H1 (cell line): ENCODE measurements around the gene DCDC2B. TPM values are rescaled to one million over a fixed set of nuclear protein-coding genes. Genes with fewer than 3 reads are reported as not detected.

Experiments used
- CTCF ChIA-PET: fragments of 300-600 bp; sonication (Branson Sonifier 250); formaldehyde crosslinking; loops from one replicate; lab custom pipeline; 2021; ENCODE audit not compliant: partially characterized antibody; lab: Charles Lee
- POLR2A ChIA-PET: fragments of 300-600 bp; sonication (Branson Sonifier 250); formaldehyde crosslinking; loops from one replicate; lab custom pipeline; 2021; ENCODE audit warnings: inconsistent platforms; ENCODE audit not compliant: partially characterized antibody; lab: Charles Lee
- DNase-seq, 2 experiments: peaks; one replicate each; pipeline versions ENCODE4 v3.0.0 to v3.0.0-alpha.2; 2010 to 2022; ENCODE audit warnings: low spot score in 2 of 2, low read depth in 1 of 2, mixed read lengths in 1 of 2
- FAIRE-seq: peaks from 2 replicates; lab custom pipeline; 2011; peaks lifted over from hg19 to GRCh38; lab: Jason Lieb, UNC
- H2AFZ ChIP-seq: 2 replicates; pipeline ENCODE4 v1.8.1; 2012; ENCODE audit warnings: low read length, inconsistent platforms
- H2AK5ac ChIP-seq: 2 replicates; pipeline ENCODE4 v1.6.1; 2013; ENCODE audit warnings: low read depth, low read length
- H2BK120ac ChIP-seq: replicated peaks from 2 replicates; pipeline ENCODE3; 2013; ENCODE audit warnings: low read depth, low read length, inconsistent platforms
- H2BK12ac ChIP-seq: 2 replicates; pipeline ENCODE4 v1.6.1; 2013; ENCODE audit warnings: low read depth, low read length
- H2BK15ac ChIP-seq: 2 replicates; pipeline ENCODE4 v1.6.1; 2013; ENCODE audit warnings: low read length
- H2BK20ac ChIP-seq: 2 replicates; pipeline ENCODE4 v1.6.1; 2013; ENCODE audit warnings: low read length
- H2BK5ac ChIP-seq: 2 replicates; pipeline ENCODE4 v1.6.1; 2013; ENCODE audit warnings: low read depth, low read length
- H3K14ac ChIP-seq: 2 replicates; pipeline ENCODE4 v1.6.1; 2013; ENCODE audit warnings: inconsistent platforms; ENCODE audit not compliant: insufficient read length
- H3K18ac ChIP-seq: 2 replicates; pipeline ENCODE4 v1.6.1; 2013; ENCODE audit warnings: low read length; ENCODE audit errors: extremely low read depth
- H3K23ac ChIP-seq: 2 replicates; pipeline ENCODE4 v1.6.1; 2013; ENCODE audit warnings: inconsistent platforms; ENCODE audit not compliant: insufficient read length
- H3K23me2 ChIP-seq: 2 replicates; pipeline ENCODE4 v1.6.1; 2013; ENCODE audit warnings: low read depth, low read length
- H3K27ac ChIP-seq: 2 replicates; pipeline ENCODE4 v1.6.1; 2011; ENCODE audit warnings: low read depth, low read length, inconsistent platforms
- H3K27me3 ChIP-seq, 4 experiments: replicated peaks in 1 of 4; 1 replicate in 1 of 4; 2 replicates in 3 of 4; pipeline versions ENCODE4 v1.6.1 to v1.8.1; 2011 to 2013; ENCODE audit warnings: low read length in 3 of 4, mild to moderate bottlenecking in 3 of 4, inconsistent platforms in 2 of 4, mixed read lengths in 2 of 4, moderate library complexity in 1 of 4; ENCODE audit not compliant: control insufficient read depth in 3 of 4, insufficient read depth in 3 of 4; ENCODE audit errors: extremely low read depth in 1 of 4
- H3K36me3 ChIP-seq, 4 experiments: 2 replicates each; pipeline versions ENCODE4 v1.6.1 to v1.8.1; 2011 to 2013; ENCODE audit warnings: mild to moderate bottlenecking in 4 of 4, low read length in 3 of 4, moderate library complexity in 2 of 4, control low read depth in 1 of 4, inconsistent platforms in 1 of 4; ENCODE audit not compliant: insufficient read depth in 4 of 4, control insufficient read depth in 2 of 4
- H3K4ac ChIP-seq: replicated peaks from 2 replicates; pipeline ENCODE3; 2013; ENCODE audit warnings: low read length, low read depth, mixed read lengths, inconsistent platforms; ENCODE audit not compliant: insufficient read length
- H3K4me1 ChIP-seq, 4 experiments: replicated peaks in 1 of 4; 1 replicate in 1 of 4; 2 replicates in 3 of 4; pipeline versions ENCODE4 v1.6.1 to v1.8.1; 2011 to 2013; ENCODE audit warnings: low read length in 3 of 4, inconsistent platforms in 2 of 4, mixed read lengths in 1 of 4; ENCODE audit not compliant: insufficient read depth in 4 of 4, control insufficient read depth in 3 of 4
- H3K4me2 ChIP-seq, 2 experiments: 2 replicates each; pipeline versions ENCODE4 v1.6.1 to v1.8.1; 2011 to 2013; ENCODE audit warnings: low read depth in 2 of 2, low read length in 2 of 2, control low read depth in 1 of 2, inconsistent platforms in 1 of 2, mild to moderate bottlenecking in 1 of 2; ENCODE audit not compliant: insufficient read depth in 1 of 2
- H3K4me3 ChIP-seq, 4 experiments: fragments of 200-600, 300-600 bp in 1 of 4; sonication (generic), shearing (Covaris generic), sonication (Bioruptor Twin) in 1 of 4; 2 replicates each; pipeline versions ENCODE4 v1.5.1 to v1.8.1; 2011 to 2016; ENCODE audit warnings: low read length in 4 of 4, low read depth in 3 of 4, control low read depth in 2 of 4, inconsistent platforms in 2 of 4, mild to moderate bottlenecking in 2 of 4, mixed read lengths in 1 of 4, moderate library complexity in 1 of 4; ENCODE audit not compliant: insufficient read depth in 2 of 4; ENCODE audit errors: extremely low read depth in 1 of 4
- H3K56ac ChIP-seq: replicated peaks from 2 replicates; pipeline ENCODE3; 2013; ENCODE audit warnings: low read depth, mild to moderate bottlenecking, mixed read lengths, low read length, inconsistent platforms; ENCODE audit not compliant: insufficient read length
- H3K79me1 ChIP-seq: 2 replicates; pipeline ENCODE4 v1.6.1; 2013; ENCODE audit warnings: low read depth, low read length, control low read depth
- H3K79me2 ChIP-seq, 2 experiments: 2 replicates each; pipeline versions ENCODE4 v1.6.1 to v1.8.1; 2012 to 2013; ENCODE audit warnings: low read length in 2 of 2, mild to moderate bottlenecking in 2 of 2, inconsistent platforms in 1 of 2; ENCODE audit not compliant: insufficient read depth in 2 of 2, control insufficient read depth in 1 of 2
- H3K9ac ChIP-seq, 4 experiments: replicated peaks in 1 of 4; 1 replicate in 1 of 4; 2 replicates in 3 of 4; pipeline versions ENCODE4 v1.6.1 to v1.8.1; 2011 to 2013; ENCODE audit warnings: low read depth in 3 of 4, low read length in 3 of 4, control low read depth in 2 of 4, mild to moderate bottlenecking in 2 of 4, moderate library complexity in 2 of 4, inconsistent platforms in 1 of 4; ENCODE audit errors: extremely low read depth in 1 of 4
- H3K9me3 ChIP-seq, 2 experiments: 2 replicates each; pipeline versions ENCODE4 v1.6.1 to v1.8.1; 2012 to 2013; ENCODE audit warnings: mild to moderate bottlenecking in 2 of 2, moderate library complexity in 2 of 2, control low read depth in 1 of 2, inconsistent platforms in 1 of 2, low read depth in 1 of 2, low read length in 1 of 2, mixed read lengths in 1 of 2; ENCODE audit not compliant: insufficient read depth in 2 of 2
- H4K20me1 ChIP-seq, 2 experiments: replicated peaks in 1 of 2; 2 replicates each; pipeline versions ENCODE3 to v1.8.1; 2011 to 2013; ENCODE audit warnings: inconsistent platforms in 2 of 2, low read length in 2 of 2, mild to moderate bottlenecking in 1 of 2; ENCODE audit not compliant: insufficient read depth in 2 of 2, control insufficient read depth in 1 of 2
- H4K5ac ChIP-seq: 2 replicates; pipeline ENCODE4 v1.6.1; 2013; ENCODE audit warnings: low read length, low read depth, mixed read lengths, inconsistent platforms; ENCODE audit not compliant: insufficient read length
- H4K8ac ChIP-seq: 2 replicates; pipeline ENCODE4 v1.8.0; 2013; ENCODE audit warnings: mild to moderate bottlenecking, moderate library complexity, low read length, inconsistent platforms; ENCODE audit not compliant: insufficient read depth; ENCODE audit errors: extremely low read depth
- H4K91ac ChIP-seq: replicated peaks from 2 replicates; pipeline ENCODE3; 2013; ENCODE audit warnings: low read length, mixed read lengths, inconsistent platforms; ENCODE audit not compliant: insufficient read length
- BCL11A ChIP-seq, 2 experiments: IDR thresholded peaks; one replicate each; pipeline ENCODE4 v1.6.1; 2011; ENCODE audit warnings: low read depth in 2 of 2, low read length in 2 of 2, mild to moderate bottlenecking in 2 of 2
- EP300 ChIP-seq, 2 experiments: IDR thresholded peaks; 1 replicate in 1 of 2; 2 replicates in 1 of 2; pipeline ENCODE4 v1.6.1; 2011 to 2012; ENCODE audit warnings: low read depth in 2 of 2, low read length in 2 of 2, mild to moderate bottlenecking in 2 of 2, borderline replicate concordance in 1 of 2, inconsistent platforms in 1 of 2, moderate library complexity in 1 of 2
- MAFK ChIP-seq: IDR thresholded peaks from 2 replicates; pipeline ENCODE4 v1.6.1; 2012; ENCODE audit warnings: low read depth, mild to moderate bottlenecking, improper control_type of control experiment, low read length
- NRF1 ChIP-seq: IDR thresholded peaks from 2 replicates; pipeline ENCODE4 v1.6.1; 2011; ENCODE audit warnings: mild to moderate bottlenecking, low read depth, low read length, improper control_type of control experiment
- POLR2AphosphoS5 ChIP-seq: IDR thresholded peaks from 2 replicates; pipeline ENCODE4 v1.6.1; 2011; ENCODE audit warnings: low read depth, low read length
- SIRT6 ChIP-seq: IDR thresholded peaks from one replicate; pipeline ENCODE4 v1.7.1; 2012; ENCODE audit warnings: low read length, inconsistent platforms
- SIX5 ChIP-seq: IDR thresholded peaks from 2 replicates; pipeline ENCODE4 v1.6.1; 2011; ENCODE audit warnings: mild to moderate bottlenecking, low read depth, low read length
- SRF ChIP-seq: IDR thresholded peaks from 2 replicates; pipeline ENCODE4 v1.6.1; 2011; ENCODE audit warnings: mild to moderate bottlenecking, low read depth, low read length, moderate library complexity
- TBP ChIP-seq: IDR thresholded peaks from 2 replicates; pipeline ENCODE4 v1.6.1; 2011; ENCODE audit warnings: low read depth, low read length, improper control_type of control experiment
- TCF12 ChIP-seq: IDR thresholded peaks from 2 replicates; pipeline ENCODE4 v1.6.1; 2011; ENCODE audit warnings: low read depth, mild to moderate bottlenecking, low read length
- TEAD4 ChIP-seq: IDR thresholded peaks from 2 replicates; pipeline ENCODE4 v1.6.1; 2012; ENCODE audit warnings: low read depth, low read length, inconsistent platforms, mixed read lengths
- WGBS, 2 experiments: shearing (Covaris generic) in 1 of 2; methylation state at CpG; one replicate each; pipeline versions ENCODE4 v1.1.6 to v1.1.7; 2013 to 2015; ENCODE audit warnings: low lambda C conversion rate in 2 of 2, mixed read lengths in 2 of 2, inconsistent platforms in 1 of 2, low coverage in 1 of 2, missing lambda C conversion rate in 1 of 2; ENCODE audit not compliant: insufficient replicate concordance in 2 of 2, insufficient coverage in 1 of 2, insufficient read length in 1 of 2; ENCODE audit errors: extremely low coverage in 1 of 2, missing lambda C conversion rate in 1 of 2; 5-methylcytosine and 5-hydroxymethylcytosine counted together
- polyA plus RNA-seq, 7 experiments: library from polyadenylated mRNA; depleted of rRNA in 3 of 7; stranded (reverse) in 5 of 7; unstranded in 2 of 7; fragments of >200 nt in 5 of 7; fragments of 200-250 nt in 2 of 7; gene quantifications; 1 replicate in 5 of 7; 2 replicates in 1 of 7; 4 replicates in 1 of 7; pipeline versions ENCODE4 v1.2.1 to v1.2.3, GENCODE V29; 2011 to 2013; ENCODE audit warnings: missing spikeins in 2 of 7, mixed read lengths in 2 of 7
- total RNA-seq: library from RNA; stranded (reverse); fragmentation: NEBNext Ultra II Directional; extraction: Animal tissue kit (Norgen Biotek cat#: 25700); gene quantifications from 2 replicates; pipeline ENCODE4 v1.2.1, GENCODE V29; 2021
- TF ChIP-seq, protein P1 (sequence below), 3 experiments: IDR thresholded peaks; 1 replicate in 2 of 3; 2 replicates in 1 of 3; pipeline versions ENCODE4 v1.5.1 to v1.6.1; 2011; ENCODE audit warnings: low read length in 3 of 3, mild to moderate bottlenecking in 3 of 3, inconsistent platforms in 2 of 3, low read depth in 1 of 3, moderate library complexity in 1 of 3; ENCODE audit not compliant: insufficient read depth in 1 of 3; ENCODE audit errors: control extremely low read depth in 1 of 3

DCDC2B gene
- total and polyA plus RNA-seq, 2 of the 8 experiments (the other 6 are each of a cell fraction or from before 2014, with no cell fraction given) = not detected

DNA sequence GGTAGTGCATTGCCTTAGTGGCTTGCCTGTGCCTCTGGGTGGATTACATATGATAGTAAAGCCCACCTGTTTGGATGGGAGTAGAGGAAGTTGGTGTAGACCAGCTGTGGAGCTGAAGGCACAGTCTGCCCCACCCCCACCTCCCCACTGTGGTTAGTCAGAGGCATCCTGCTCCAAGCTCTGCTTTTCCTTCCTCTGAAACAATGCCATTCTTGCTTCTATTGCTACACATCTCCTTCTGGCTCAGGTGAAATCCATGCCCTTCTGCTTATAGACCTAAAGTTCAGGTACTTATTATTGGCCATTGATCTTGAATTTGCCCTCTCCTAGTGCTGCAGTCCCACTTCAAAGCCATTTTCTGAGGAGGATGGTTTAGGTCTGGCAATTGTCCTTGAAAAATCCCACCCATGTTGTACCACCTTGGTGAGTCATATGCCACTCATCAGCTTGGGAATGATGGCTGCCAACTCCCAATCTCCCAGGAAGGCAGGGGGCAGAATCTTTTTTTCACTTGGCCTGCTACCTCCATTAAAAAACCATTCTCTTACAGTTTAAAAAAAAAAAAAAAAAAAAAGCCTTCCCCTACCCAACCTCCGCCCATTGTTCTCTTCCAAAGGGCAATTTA, 36.2 kb upstream of the DCDC2B start:
- no peaks in the 10 kb centered on the region for H3K27me3 ChIP-seq
- H4K20me1 ChIP-seq = no peaks in the 10 kb centered on the region
- CTCF ChIA-PET = no interaction called here
- H4K5ac ChIP-seq = no peak overlapping the region
- no peak overlapping the region for H2BK15ac ChIP-seq
- WGBS, 2 experiments = 86% methylated on average over 1 of the region's 1 CpG; no CpG with 5 or more reads in 1 of the 2 experiments
- no peak overlapping the region for H3K56ac ChIP-seq
- no peak overlapping the region for H2BK5ac ChIP-seq
- H3K36me3 ChIP-seq = peaks cover 10 to 46% (median 34%) of the 10 kb centered on the region in 4 experiments; a peak in 7 of 8 replicates
- H4K91ac ChIP-seq = no peak overlapping the region
- H3K18ac ChIP-seq = no peak overlapping the region
- no peak overlapping the region for H2BK120ac ChIP-seq
- H3K4ac ChIP-seq = no peak overlapping the region
- no peaks in the 10 kb centered on the region; the same call in 1 of the 2 replicates for H3K79me1 ChIP-seq
- no peaks in the 10 kb centered on the region for H3K79me2 ChIP-seq
- DNase-seq (no peak), FAIRE-seq (no peak)
- no peak overlapping the region for H2BK20ac ChIP-seq
- H2AK5ac ChIP-seq = no peak overlapping the region
- POLR2A ChIA-PET = interaction anchor here (1.0 to 1.6 kb wide), 4 partner anchors 8 to 24 kb away, joined by 3 to 5 read pairs (median 4); no protein-coding TSS in a partner anchor
- no peak overlapping the region for H3K27ac ChIP-seq
- H4K8ac ChIP-seq = no peak overlapping the region
- H3K23ac ChIP-seq = no peak overlapping the region
- H3K14ac ChIP-seq = no peak overlapping the region
- H2BK12ac ChIP-seq = no peak overlapping the region
- no peak overlapping the region for H2AFZ ChIP-seq
- H3K9ac ChIP-seq = no peak overlapping the region
- H3K4me3 ChIP-seq = no peak overlapping the region
- H3K4me2 ChIP-seq = no peak overlapping the region
- no peaks in the 10 kb centered on the region for H3K23me2 ChIP-seq
- H3K9me3 ChIP-seq = no peaks in the 10 kb centered on the region
- no peaks in the 10 kb centered on the region for H3K4me1 ChIP-seq
- TF ChIP-seq TCF12 (no peak), POLR2AphosphoS5 (no peak), NRF1 (no peak), SIRT6 (no peak), SRF (no peak), EP300 (IDR thresholded peaks at IDR 0.05; ENCODE audit: borderline replicate concordance in 1 of 2, low read depth in 2 of 2, low read length in 2 of 2) (no peak), TBP (no peak), SIX5 (no peak), MAFK (no peak), BCL11A (IDR thresholded peaks at IDR 0.05; ENCODE audit: low read depth in 2 of 2, low read length in 2 of 2) (no peak), TEAD4 (no peak)
- TF ChIP-seq, protein P1, sequence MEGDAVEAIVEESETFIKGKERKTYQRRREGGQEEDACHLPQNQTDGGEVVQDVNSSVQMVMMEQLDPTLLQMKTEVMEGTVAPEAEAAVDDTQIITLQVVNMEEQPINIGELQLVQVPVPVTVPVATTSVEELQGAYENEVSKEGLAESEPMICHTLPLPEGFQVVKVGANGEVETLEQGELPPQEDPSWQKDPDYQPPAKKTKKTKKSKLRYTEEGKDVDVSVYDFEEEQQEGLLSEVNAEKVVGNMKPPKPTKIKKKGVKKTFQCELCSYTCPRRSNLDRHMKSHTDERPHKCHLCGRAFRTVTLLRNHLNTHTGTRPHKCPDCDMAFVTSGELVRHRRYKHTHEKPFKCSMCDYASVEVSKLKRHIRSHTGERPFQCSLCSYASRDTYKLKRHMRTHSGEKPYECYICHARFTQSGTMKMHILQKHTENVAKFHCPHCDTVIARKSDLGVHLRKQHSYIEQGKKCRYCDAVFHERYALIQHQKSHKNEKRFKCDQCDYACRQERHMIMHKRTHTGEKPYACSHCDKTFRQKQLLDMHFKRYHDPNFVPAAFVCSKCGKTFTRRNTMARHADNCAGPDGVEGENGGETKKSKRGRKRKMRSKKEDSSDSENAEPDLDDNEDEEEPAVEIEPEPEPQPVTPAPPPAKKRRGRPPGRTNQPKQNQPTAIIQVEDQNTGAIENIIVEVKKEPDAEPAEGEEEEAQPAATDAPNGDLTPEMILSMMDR (IDR thresholded peaks at IDR 0.05; ENCODE audit: control extremely low read depth in 1 of 3, insufficient read depth in 1 of 3, low read depth in 1 of 3, low read length in 3 of 3) = no peak
